ENCODE data around the gene DDAH1.

Gene DDAH1

GRCh38 chr1:85295654-85296053 is 169.3 kb downstream of the DDAH1 start:
- no peak for DNase-seq

- no peak for DNase-seq
Measured at GRCh38 chr1:85295006-85295431, 169.9 kb downstream of the DDAH1 start.

- DNase-seq: no peak
Measured at GRCh38 chr1:85290826-85291225, 174.1 kb downstream of the DDAH1 start.

- no peak for DNase-seq
Measured at GRCh38 chr1:85289848-85290335, 175.1 kb downstream of the DDAH1 start.

GRCh38 chr1:85289207-85289847 is 175.6 kb downstream of the DDAH1 start:
- no peak for DNase-seq

- no peak for DNase-seq
Measured at GRCh38 chr1:85284202-85284601, 180.8 kb downstream of the DDAH1 start.

- no peak for DNase-seq
Measured at GRCh38 chr1:85283475-85284199, 181.3 kb downstream of the DDAH1 start.

- DNase-seq: no peak
Measured at GRCh38 chr1:85282424-85282823, 182.5 kb downstream of the DDAH1 start.

- no peak for DNase-seq
Measured at GRCh38 chr1:85280636-85281035, 184.3 kb downstream of the DDAH1 start.

GRCh38 chr1:85279458-85280080 is 185.4 kb downstream of the DDAH1 start:
- DNase-seq: no peak

- DNase-seq: no peak
Measured at GRCh38 chr1:85278853-85279314, 186.1 kb downstream of the DDAH1 start.

- DNase-seq: no peak
Measured at GRCh38 chr1:85277802-85278201, 187.2 kb downstream of the DDAH1 start.

- no peak for DNase-seq
Measured at GRCh38 chr1:85276978-85277639, 187.8 kb downstream of the DDAH1 start.

GRCh38 chr1:85276215-85276977 is 188.6 kb downstream of the DDAH1 start, which contains the start of gene BCL10:
BCL10 (minus strand) TSS chr1:85276632; CDS start chr1:85276352, 280 bp downstream.
- peak; percentile 98 for DNase-seq

GRCh38 chr1:85275701-85276214 is 189.2 kb downstream of the DDAH1 start:
- DNase-seq: no peak

GRCh38 chr1:85274969-85275453 is 189.9 kb downstream of the DDAH1 start:
- DNase-seq: no peak

- no peak for DNase-seq
Measured at GRCh38 chr1:85273397-85273796, 191.6 kb downstream of the DDAH1 start.

- DNase-seq: no peak
Measured at GRCh38 chr1:85268801-85269585, 196.0 kb downstream of the DDAH1 start.
